ENCODE data around the gene KCNQ1OT1.

GRCh38 chr11:2656859-2657258 is 42.9 kb downstream of the KCNQ1OT1 start:
- TF ChIP-seq, protein P1, sequence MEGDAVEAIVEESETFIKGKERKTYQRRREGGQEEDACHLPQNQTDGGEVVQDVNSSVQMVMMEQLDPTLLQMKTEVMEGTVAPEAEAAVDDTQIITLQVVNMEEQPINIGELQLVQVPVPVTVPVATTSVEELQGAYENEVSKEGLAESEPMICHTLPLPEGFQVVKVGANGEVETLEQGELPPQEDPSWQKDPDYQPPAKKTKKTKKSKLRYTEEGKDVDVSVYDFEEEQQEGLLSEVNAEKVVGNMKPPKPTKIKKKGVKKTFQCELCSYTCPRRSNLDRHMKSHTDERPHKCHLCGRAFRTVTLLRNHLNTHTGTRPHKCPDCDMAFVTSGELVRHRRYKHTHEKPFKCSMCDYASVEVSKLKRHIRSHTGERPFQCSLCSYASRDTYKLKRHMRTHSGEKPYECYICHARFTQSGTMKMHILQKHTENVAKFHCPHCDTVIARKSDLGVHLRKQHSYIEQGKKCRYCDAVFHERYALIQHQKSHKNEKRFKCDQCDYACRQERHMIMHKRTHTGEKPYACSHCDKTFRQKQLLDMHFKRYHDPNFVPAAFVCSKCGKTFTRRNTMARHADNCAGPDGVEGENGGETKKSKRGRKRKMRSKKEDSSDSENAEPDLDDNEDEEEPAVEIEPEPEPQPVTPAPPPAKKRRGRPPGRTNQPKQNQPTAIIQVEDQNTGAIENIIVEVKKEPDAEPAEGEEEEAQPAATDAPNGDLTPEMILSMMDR (IDR thresholded peaks at IDR 0.05; ENCODE audit: low read depth, low read length) = no peak
- TF ChIP-seq POLR2A (IDR thresholded peaks at IDR 0.05; ENCODE audit: extremely low read depth, insufficient read length) = no peak
- TF ChIP-seq, protein P2, sequence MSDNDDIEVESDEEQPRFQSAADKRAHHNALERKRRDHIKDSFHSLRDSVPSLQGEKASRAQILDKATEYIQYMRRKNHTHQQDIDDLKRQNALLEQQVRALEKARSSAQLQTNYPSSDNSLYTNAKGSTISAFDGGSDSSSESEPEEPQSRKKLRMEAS (IDR thresholded peaks at IDR 0.05; ENCODE audit: low read depth, low read length) = no peak
